GM12878 (cell line): Measurements from ENCODE around the gene GMPPA. TPM values are rescaled to one million over a fixed set of nuclear protein-coding genes. Genes with fewer than 3 reads are reported as not detected.

Source experiments
- ATAC-seq: fragments of 200-7000 bp; cut with Tn5 transposase; 3 replicates; pipeline ENCODE4 v1.9.1; 2020; ENCODE audit warnings: mild to moderate bottlenecking, moderate library complexity
- BruUV-seq: library from RNA; stranded (reverse); fragments of 400-500 nt; replicated peaks from 2 replicates; lab custom pipeline; 2021; lab: Mats Ljungman, UMichigan
- CTCF ChIA-PET: fragments of 300-600 bp; sonication (Branson Sonifier 250); formaldehyde crosslinking; extraction: SDS; loops from one replicate; lab custom pipeline; 2021; ENCODE audit warnings: inconsistent platforms; lab: Yijun Ruan, JAX
- POLR2A ChIA-PET: fragments of 350-600 bp; formaldehyde crosslinking; extraction: SDS; loops from one replicate; lab custom pipeline; 2021; ENCODE audit warnings: inconsistent platforms; lab: Charles Lee
- RAD21 ChIA-PET: fragments of 300-600 bp; sonication (Branson Sonifier 250); formaldehyde crosslinking; loops from one replicate; lab custom pipeline; 2023; ENCODE audit warnings: antibody characterized with exemption; ENCODE audit not compliant: unreplicated experiment; lab: Charles Lee
- SMC1A ChIA-PET: fragments of 300-600 bp; sonication (Branson Sonifier 250); formaldehyde crosslinking; loops from one replicate; lab custom pipeline; 2023; ENCODE audit not compliant: unreplicated experiment, uncharacterized antibody; lab: Charles Lee
- DNase-seq: peaks from one replicate; pipeline ENCODE4 v3.0.0-alpha.2; 2011; ENCODE audit warnings: low read depth, low spot score
- FAIRE-seq: peaks from 3 replicates; lab custom pipeline; 2011; peaks lifted over from hg19 to GRCh38; lab: Jason Lieb, UNC
- H2AFZ ChIP-seq: 2 replicates; pipeline ENCODE4 v1.6.0; 2011; ENCODE audit warnings: low read depth, low read length, control low read depth; ENCODE audit not compliant: control insufficient read depth
- H3K27ac ChIP-seq: 2 replicates; pipeline ENCODE4 v1.5.1; 2011; ENCODE audit warnings: control low read depth; ENCODE audit not compliant: control insufficient read depth, insufficient read depth
- H3K27me3 ChIP-seq, 2 experiments: replicated peaks in 1 of 2; 2 replicates each; pipeline versions ENCODE4 v1.6.0 to v1.6.1; 2011; ENCODE audit warnings: low read length in 1 of 2; ENCODE audit not compliant: control insufficient read depth in 2 of 2, insufficient read depth in 2 of 2
- H3K36me3 ChIP-seq, 2 experiments: 2 replicates each; pipeline ENCODE4 v1.5.1; 2011; ENCODE audit warnings: low read length in 1 of 2; ENCODE audit not compliant: control insufficient read depth in 2 of 2, insufficient read depth in 2 of 2
- H3K4me1 ChIP-seq: 2 replicates; pipeline ENCODE4 v1.6.1; 2011; ENCODE audit warnings: mild to moderate bottlenecking, low read length, moderate library complexity, mixed read lengths; ENCODE audit not compliant: control insufficient read depth, insufficient read depth
- H3K4me2 ChIP-seq: 2 replicates; pipeline ENCODE4 v1.6.0; 2011; ENCODE audit warnings: control low read depth; ENCODE audit not compliant: control insufficient read depth, insufficient read depth
- H3K4me3 ChIP-seq: fragments of 200-600 bp; sonication (generic); 2 replicates; pipeline ENCODE4 v1.5.1; 2016
- H3K79me2 ChIP-seq: 2 replicates; pipeline ENCODE4 v1.6.0; 2011; ENCODE audit warnings: low read length; ENCODE audit not compliant: control insufficient read depth, insufficient read depth
- H3K9ac ChIP-seq: 2 replicates; pipeline ENCODE4 v1.8.0; 2011; ENCODE audit warnings: low read length, control low read depth, mixed read lengths; ENCODE audit not compliant: control insufficient read depth, insufficient read depth
- H3K9me3 ChIP-seq: replicated peaks from 3 replicates; pipeline ENCODE4 v1.5.1; 2011; ENCODE audit warnings: mild to moderate bottlenecking, low read length; ENCODE audit not compliant: control insufficient read depth, insufficient read depth
- H4K20me1 ChIP-seq: 2 replicates; pipeline ENCODE4 v1.6.0; 2011; ENCODE audit not compliant: control insufficient read depth, insufficient read depth
- LARP7 ChIP-seq: fragments of 450-650 bp; IDR thresholded peaks from 2 replicates; pipeline ENCODE4 v1.6.1; 2017; ENCODE audit warnings: mild to moderate bottlenecking
- MEF2A ChIP-seq: IDR thresholded peaks from 2 replicates; pipeline ENCODE4 v1.6.1; 2011; ENCODE audit warnings: low read depth, mild to moderate bottlenecking, low read length, moderate library complexity; ENCODE audit not compliant: insufficient read depth
- NR2F1 ChIP-seq: fragments of 450-650 bp; conservative IDR thresholded peaks from 2 replicates; pipeline ENCODE4 v1.6.1; 2017; ENCODE audit warnings: mild to moderate bottlenecking
- NRF1 ChIP-seq: conservative IDR thresholded peaks from 2 replicates; pipeline ENCODE4 v1.6.1; 2011; ENCODE audit warnings: mild to moderate bottlenecking, low read depth, low read length, improper control_type of control experiment
- RAD51 ChIP-seq: fragments of 450-650 bp; IDR thresholded peaks from 2 replicates; pipeline ENCODE4 v1.6.1; 2016; ENCODE audit warnings: moderate library complexity, mild to moderate bottlenecking, inconsistent platforms
- WGBS: methylation state at CpG from one replicate; pipeline ENCODE4 v1.1.6; 2016; ENCODE audit warnings: low lambda C conversion rate; ENCODE audit not compliant: insufficient replicate concordance, insufficient coverage; ENCODE audit errors: missing lambda C conversion rate; 5-methylcytosine and 5-hydroxymethylcytosine counted together
- in situ Hi-C: fragments of 300-500 bp; cut with MboI; formaldehyde crosslinking; loops from 9 replicates; pipeline ENCODE4 v1.14.3; 2018; ENCODE audit warnings: mixed read lengths
- intact Hi-C: fragments of 100-400 bp; cut with micrococcal nuclease; formaldehyde crosslinking; loops from one replicate; pipeline ENCODE4 v1.14.2; 2022; ENCODE audit not compliant: unreplicated experiment
- polyA plus RNA-seq, 11 experiments: library from polyadenylated mRNA; depleted of rRNA in 4 of 11; unstranded in 6 of 11; stranded (reverse) in 5 of 11; fragments of >200 nt; fragmentation: Nextera tagmentation in 4 of 11; fragmentation: Illumina TruSeq in 1 of 11; extraction: Ambion mirVana in 4 of 11; extraction: Trizol in 1 of 11; gene quantifications; 1 replicate in 1 of 11; 2 replicates in 10 of 11; pipeline versions ENCODE4 v1.2.1 to v1.2.3, GENCODE V29; 2011 to 2016; ENCODE audit warnings: inconsistent platforms in 2 of 11, missing spikeins in 2 of 11, low read depth in 1 of 11
- total RNA-seq, 4 experiments: library from RNA; depleted of rRNA in 3 of 4; stranded (reverse); fragments of >200 nt in 3 of 4; fragmentation: Illumina TruSeq in 1 of 4; extraction: Trizol in 1 of 4; gene quantifications; 2 replicates each; pipeline versions ENCODE4 v1.2.1 to v1.2.3, GENCODE V29; 2013 to 2021
- TF ChIP-seq, protein P1 (sequence below): fragments of 450-650 bp; IDR thresholded peaks from 2 replicates; pipeline ENCODE4 v1.6.1; 2017; ENCODE audit warnings: antibody characterized with exemption, mild to moderate bottlenecking, moderate library complexity

The GMPPA gene
- total and polyA plus RNA-seq, 10 of the 15 experiments (the other 5 are each of a cell fraction or from before 2014, with no cell fraction given) = 1.9 to 83.2 (median 45.0) TPM

DNA sequence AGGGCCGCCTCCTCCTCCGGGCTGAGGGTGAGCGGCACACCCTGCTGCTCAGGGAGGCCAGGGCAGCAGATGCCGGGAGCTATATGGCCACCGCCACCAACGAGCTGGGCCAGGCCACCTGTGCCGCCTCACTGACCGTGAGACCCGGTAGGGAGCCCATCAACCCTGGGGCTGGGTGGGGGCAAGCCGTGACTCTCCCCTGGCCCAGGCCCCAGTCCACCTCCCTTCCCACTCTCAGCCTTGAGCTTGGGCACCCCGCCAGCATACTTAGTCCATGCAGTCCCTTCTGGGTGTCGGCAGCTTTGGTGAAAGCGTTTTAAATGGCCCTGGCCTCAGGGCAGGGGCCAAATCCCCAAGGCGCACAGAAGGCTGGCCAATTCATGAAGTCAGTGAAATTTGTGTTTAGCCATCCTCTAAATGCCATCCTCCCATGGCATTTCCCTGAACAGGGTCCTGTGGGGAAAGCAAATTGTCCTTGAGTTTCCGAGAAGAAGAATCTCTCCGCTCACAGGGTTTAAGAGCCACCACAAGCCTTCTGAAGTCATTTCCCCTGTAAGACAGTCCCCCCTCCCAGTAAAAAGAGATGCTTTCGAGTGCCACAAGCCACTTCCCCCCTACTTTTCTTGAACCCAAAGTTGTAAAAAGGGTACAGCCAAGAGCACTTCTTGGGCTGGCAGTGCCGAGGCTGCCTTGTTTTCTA, 46.9 kb upstream of the GMPPA start:
- Histone ChIP-seq H3K9ac (no peak overlapping the region), H3K9me3 (no peaks in the 10 kb centered on the region), H3K27ac (no peak overlapping the region), H3K4me3 (no peak overlapping the region), H4K20me1 (no peaks in the 10 kb centered on the region), H3K4me1 (no peaks in the 10 kb centered on the region), H3K36me3 (no peaks in the 10 kb centered on the region), H3K27me3 (peaks cover 6 to 12% of the 10 kb centered on the region in 2 experiments; a peak in 3 of 4 replicates), H3K79me2 (no peaks in the 10 kb centered on the region), H2AFZ (no peak overlapping the region), H3K4me2 (no peak overlapping the region)
- ChIA-PET RAD21 (no interaction called here), SMC1A (no interaction called here), CTCF (interaction anchor here (0.7 kb wide), 2 partner anchors 9 to 56 kb away, joined by 3 read pairs; no protein-coding TSS in a partner anchor), POLR2A (no interaction called here)
- no peak for ATAC-seq
- in situ Hi-C loops = no loop called here
- no peak for DNase-seq
- intact Hi-C loops = no loop called here
- 25% methylated on average over 16 of the region's 18 CpGs for WGBS
- no peak for FAIRE-seq
- TF ChIP-seq, protein P1, sequence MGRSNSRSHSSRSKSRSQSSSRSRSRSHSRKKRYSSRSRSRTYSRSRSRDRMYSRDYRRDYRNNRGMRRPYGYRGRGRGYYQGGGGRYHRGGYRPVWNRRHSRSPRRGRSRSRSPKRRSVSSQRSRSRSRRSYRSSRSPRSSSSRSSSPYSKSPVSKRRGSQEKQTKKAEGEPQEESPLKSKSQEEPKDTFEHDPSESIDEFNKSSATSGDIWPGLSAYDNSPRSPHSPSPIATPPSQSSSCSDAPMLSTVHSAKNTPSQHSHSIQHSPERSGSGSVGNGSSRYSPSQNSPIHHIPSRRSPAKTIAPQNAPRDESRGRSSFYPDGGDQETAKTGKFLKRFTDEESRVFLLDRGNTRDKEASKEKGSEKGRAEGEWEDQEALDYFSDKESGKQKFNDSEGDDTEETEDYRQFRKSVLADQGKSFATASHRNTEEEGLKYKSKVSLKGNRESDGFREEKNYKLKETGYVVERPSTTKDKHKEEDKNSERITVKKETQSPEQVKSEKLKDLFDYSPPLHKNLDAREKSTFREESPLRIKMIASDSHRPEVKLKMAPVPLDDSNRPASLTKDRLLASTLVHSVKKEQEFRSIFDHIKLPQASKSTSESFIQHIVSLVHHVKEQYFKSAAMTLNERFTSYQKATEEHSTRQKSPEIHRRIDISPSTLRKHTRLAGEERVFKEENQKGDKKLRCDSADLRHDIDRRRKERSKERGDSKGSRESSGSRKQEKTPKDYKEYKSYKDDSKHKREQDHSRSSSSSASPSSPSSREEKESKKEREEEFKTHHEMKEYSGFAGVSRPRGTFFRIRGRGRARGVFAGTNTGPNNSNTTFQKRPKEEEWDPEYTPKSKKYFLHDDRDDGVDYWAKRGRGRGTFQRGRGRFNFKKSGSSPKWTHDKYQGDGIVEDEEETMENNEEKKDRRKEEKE = no peak
- no peak for TF ChIP-seq NR2F1
- TF ChIP-seq MEF2A = no peak
- no peak for TF ChIP-seq LARP7
- no peak for TF ChIP-seq RAD51
- TF ChIP-seq NRF1 = no peak
- BruUV-seq = no TSS peak
